Measurements from ENCODE around the gene IPO7. TPM values are rescaled to one million over a fixed set of nuclear protein-coding genes. Genes with fewer than 3 reads are reported as not detected.
"Not testable (repeated sequence)": the region's sequence is repeated elsewhere in the genome, so short reads cannot be mapped to it uniquely, and the experiment has no call there.

The IPO7 gene
- total RNA-seq, 2 donors from 2014 or later: 161 to 163 TPM

- Mint-ChIP-seq H3K9me3 (no peaks in the 10 kb centered on the region), H3K27ac (peak overlapping the region; percentile 52), H3K4me1 (peaks cover 23% of the 10 kb centered on the region), H3K36me3 (ENCODE audit: low read depth) (no peaks in the 10 kb centered on the region), H3K27me3 (ENCODE audit: insufficient read depth) (no peaks in the 10 kb centered on the region), H3K4me3 (no peak overlapping the region)
- TF ChIP-seq CTCF (conservative IDR thresholded peaks at IDR 0.05): no peak
- peak; percentile 61 for DNase-seq
- H3K4me3 ChIP-seq (ENCODE audit: low read length): peak overlapping the region; percentile 31
- H3K36me3 ChIP-seq (ENCODE audit: control insufficient read depth, insufficient read depth, low read length): no peaks in the 10 kb centered on the region
- no peak overlapping the region for H3K9ac ChIP-seq (ENCODE audit: extremely low read depth, low read length, poor library complexity, severe bottlenecking)
- no peak overlapping the region for H3K27ac ChIP-seq (ENCODE audit: low read depth, low read length)
- H3K9me3 ChIP-seq (ENCODE audit: control insufficient read depth, low read length): no peaks in the 10 kb centered on the region
- no peaks in the 10 kb centered on the region for H3K27me3 ChIP-seq (ENCODE audit: control insufficient read depth, insufficient read depth, low read length, poor library complexity, severe bottlenecking)
- WGBS, 2 experiments (ENCODE audit: insufficient coverage in 1 of 2, insufficient read length in 1 of 2): 63 to 65% methylated on average over 2 of the region's 2 CpGs
- peaks cover 2% of the 10 kb centered on the region for H3K4me1 ChIP-seq (ENCODE audit: control insufficient read depth, insufficient read depth, low read length)
These were observed 37.4 kb upstream of the IPO7 start for GRCh38 chr11:9347100-9347499.

GRCh38 chr11:9347779-9348178 is 36.7 kb upstream of the IPO7 start:
- not testable (repeated sequence) for H3K36me3 ChIP-seq (ENCODE audit: control insufficient read depth, insufficient read depth, low read length); H3K9me3 ChIP-seq (ENCODE audit: control insufficient read depth, low read length); H3K9ac ChIP-seq (ENCODE audit: extremely low read depth, low read length, poor library complexity, severe bottlenecking); H3K27me3 Mint-ChIP-seq (ENCODE audit: insufficient read depth); DNase-seq; H3K27ac ChIP-seq (ENCODE audit: low read depth, low read length); H3K36me3 Mint-ChIP-seq (ENCODE audit: low read depth); H3K27me3 ChIP-seq (ENCODE audit: control insufficient read depth, insufficient read depth, low read length, poor library complexity, severe bottlenecking); H3K4me1 ChIP-seq (ENCODE audit: control insufficient read depth, insufficient read depth, low read length); H3K4me3 Mint-ChIP-seq; H3K9me3 Mint-ChIP-seq
- WGBS, 2 experiments (ENCODE audit: insufficient coverage in 1 of 2, insufficient read length in 1 of 2): 65% methylated on average over 4 of the region's 4 CpGs; no CpG with 5 or more reads in 1 of the 2 experiments
- Mint-ChIP-seq H3K4me1 (peaks cover 23% of the 10 kb centered on the region), H3K27ac (peak overlapping the region; percentile 40)
- H3K4me3 ChIP-seq (ENCODE audit: low read length): peak overlapping the region; percentile 31

- Histone ChIP-seq H3K9ac (ENCODE audit: extremely low read depth, low read length, poor library complexity, severe bottlenecking) (no peak overlapping the region), H3K4me3 (ENCODE audit: low read length) (no peak overlapping the region), H3K9me3 (ENCODE audit: control insufficient read depth, low read length) (no peaks in the 10 kb centered on the region), H3K4me1 (ENCODE audit: control insufficient read depth, insufficient read depth, low read length) (no peaks in the 10 kb centered on the region), H3K27me3 (ENCODE audit: control insufficient read depth, insufficient read depth, low read length, poor library complexity, severe bottlenecking) (no peaks in the 10 kb centered on the region), H3K27ac (ENCODE audit: low read depth, low read length) (no peak overlapping the region), H3K36me3 (ENCODE audit: control insufficient read depth, insufficient read depth, low read length) (no peaks in the 10 kb centered on the region)
- Mint-ChIP-seq H3K4me3 (no peak overlapping the region), H3K4me1 (peaks cover 14% of the 10 kb centered on the region), H3K27ac (no peak overlapping the region), H3K9me3 (no peaks in the 10 kb centered on the region), H3K36me3 (ENCODE audit: low read depth) (no peaks in the 10 kb centered on the region), H3K27me3 (ENCODE audit: insufficient read depth) (no peaks in the 10 kb centered on the region)
- no peak for TF ChIP-seq CTCF (conservative IDR thresholded peaks at IDR 0.05)
- 91 to 93% methylated on average over 6 of the region's 6 CpGs for WGBS, 2 experiments (ENCODE audit: insufficient coverage in 1 of 2, insufficient read length in 1 of 2)
- DNase-seq: no peak
These were observed 33.1 kb upstream of the IPO7 start for GRCh38 chr11:9351321-9351881.

GRCh38 chr11:9357041-9357440 is 27.4 kb upstream of the IPO7 start:
- H3K36me3 Mint-ChIP-seq (ENCODE audit: low read depth): no peaks in the 10 kb centered on the region
- WGBS, 2 experiments (ENCODE audit: insufficient coverage in 1 of 2, insufficient read length in 1 of 2): 91 to 97% methylated on average over 4 of the region's 4 CpGs
- no peaks in the 10 kb centered on the region for H3K9me3 Mint-ChIP-seq
- Histone ChIP-seq H3K36me3 (ENCODE audit: control insufficient read depth, insufficient read depth, low read length) (no peaks in the 10 kb centered on the region), H3K27me3 (ENCODE audit: control insufficient read depth, insufficient read depth, low read length, poor library complexity, severe bottlenecking) (no peaks in the 10 kb centered on the region), H3K9ac (ENCODE audit: extremely low read depth, low read length, poor library complexity, severe bottlenecking) (no peak overlapping the region), H3K4me1 (ENCODE audit: control insufficient read depth, insufficient read depth, low read length) (no peaks in the 10 kb centered on the region), H3K9me3 (ENCODE audit: control insufficient read depth, low read length) (no peaks in the 10 kb centered on the region), H3K4me3 (ENCODE audit: low read length) (no peak overlapping the region), H3K27ac (ENCODE audit: low read depth, low read length) (no peak overlapping the region)
- TF ChIP-seq CTCF (conservative IDR thresholded peaks at IDR 0.05): no peak
- no peak overlapping the region for H3K27ac Mint-ChIP-seq
- no peak overlapping the region for H3K4me3 Mint-ChIP-seq
- no peaks in the 10 kb centered on the region for H3K27me3 Mint-ChIP-seq (ENCODE audit: insufficient read depth)
- no peaks in the 10 kb centered on the region for H3K4me1 Mint-ChIP-seq
- DNase-seq: no peak

GRCh38 chr11:9360862-9361622 is 23.4 kb upstream of the IPO7 start:
- DNase-seq; H3K27me3 Mint-ChIP-seq (ENCODE audit: insufficient read depth); H3K36me3 Mint-ChIP-seq (ENCODE audit: low read depth); H3K9me3 Mint-ChIP-seq; H3K36me3 ChIP-seq (ENCODE audit: control insufficient read depth, insufficient read depth, low read length); H3K27ac ChIP-seq (ENCODE audit: low read depth, low read length); H3K27me3 ChIP-seq (ENCODE audit: control insufficient read depth, insufficient read depth, low read length, poor library complexity, severe bottlenecking); H3K4me3 ChIP-seq (ENCODE audit: low read length); H3K27ac Mint-ChIP-seq; H3K4me1 ChIP-seq (ENCODE audit: control insufficient read depth, insufficient read depth, low read length); H3K9ac ChIP-seq (ENCODE audit: extremely low read depth, low read length, poor library complexity, severe bottlenecking); H3K4me3 Mint-ChIP-seq; H3K9me3 ChIP-seq (ENCODE audit: control insufficient read depth, low read length): not testable (repeated sequence)
- H3K4me1 Mint-ChIP-seq: peaks cover 21% of the 10 kb centered on the region
- WGBS, 2 experiments (ENCODE audit: insufficient coverage in 1 of 2, insufficient read length in 1 of 2): 96% methylated on average over 5 to 11 of the region's 13 CpGs

Measured in endodermal cell (in vitro differentiated cells).